Prostate gland (tissue), 2 donors: ENCODE measurements around the gene LAMB1. TPM values are rescaled to one million over a fixed set of nuclear protein-coding genes. Genes with fewer than 3 reads are reported as not detected.

Source experiments
- DNase-seq: peaks from one replicate; pipeline ENCODE4 v3.0.0-alpha.2; 2019; ENCODE audit warnings: low spot score
- H3K27ac ChIP-seq, 2 donors: fragments of 200-600 bp; sonication (generic); 2 replicates each; pipeline ENCODE4 v1.5.1; 2017 to 2019
- H3K27me3 ChIP-seq: fragments of 200-600 bp; sonication (generic); replicated peaks from 2 replicates; pipeline ENCODE4 v1.5.1; 2019; ENCODE audit not compliant: insufficient read depth
- H3K36me3 ChIP-seq, 2 donors: fragments of 200-600 bp; sonication (generic); 1 replicate in 1 of 2; 2 replicates in 1 of 2; pipeline versions ENCODE4 v1.5.1 to v1.8.1; 2017 to 2019
- H3K4me1 ChIP-seq: fragments of 200-600 bp; sonication (generic); replicated peaks from 2 replicates; pipeline ENCODE4 v1.5.1; 2019
- H3K4me3 ChIP-seq, 2 donors: fragments of 200-600 bp; sonication (generic); 2 replicates each; pipeline ENCODE4 v1.5.1; 2017 to 2019
- H3K9me3 ChIP-seq: fragments of 200-600 bp; sonication (generic); 2 replicates; pipeline ENCODE4 v1.5.1; 2017
- CTCF ChIP-seq, 4 experiments: fragments of 200-600 bp in 2 of 4; fragments of 450-650 bp in 2 of 4; sonication (generic) in 2 of 4; IDR thresholded peaks; 1 replicate in 3 of 4; 2 replicates in 1 of 4; pipeline ENCODE4 v1.5.1; 2016 to 2019; ENCODE audit warnings: antibody characterized with exemption in 4 of 4, mild to moderate bottlenecking in 2 of 4, moderate library complexity in 2 of 4
- POLR2A ChIP-seq: fragments of 450-650 bp; IDR thresholded peaks from one replicate; pipeline ENCODE4 v1.6.1; 2016; ENCODE audit warnings: antibody characterized with exemption, mild to moderate bottlenecking
- POLR2AphosphoS5 ChIP-seq: sonication (generic); formaldehyde crosslinking; IDR thresholded peaks from one replicate; pipeline ENCODE4 v1.6.1; 2017; ENCODE audit warnings: antibody characterized with exemption
- WGBS: methylation state at CpG from one replicate; pipeline ENCODE4 v1.1.5; 2018; 5-methylcytosine and 5-hydroxymethylcytosine counted together
- intact Hi-C: fragments of 100-400 bp; cut with DNase I; formaldehyde crosslinking; loops from one replicate; pipeline ENCODE4 v1.14.2; 2022
- small RNA-seq, 2 donors: library from RNA; depleted of rRNA; stranded (forward); fragments of <200 nt; gene quantifications; one replicate each; pipeline ENCODE3, GENCODE V24; 2016
- total RNA-seq, 2 donors: library from RNA; depleted of rRNA; stranded (reverse); fragments of >200 nt; gene quantifications; one replicate each; pipeline ENCODE4 v1.1.0, GENCODE V29; 2016

The LAMB1 gene
- total RNA-seq, 2 donors from 2014 or later = 15.5 to 64.1 TPM

GRCh38 chr7:107876916-107877315, 126.0 kb downstream of the LAMB1 start:
- no peaks in the 10 kb centered on the region for H3K9me3 ChIP-seq
- no peak for DNase-seq
- H3K4me3 ChIP-seq = no peak overlapping the region
- no peaks in the 10 kb centered on the region for H3K27me3 ChIP-seq
- TF ChIP-seq CTCF (IDR thresholded peaks at IDR 0.05) (no peak), POLR2A (no peak), POLR2AphosphoS5 (no peak)
- no peaks in the 10 kb centered on the region for H3K36me3 ChIP-seq
- no peaks in the 10 kb centered on the region for H3K4me1 ChIP-seq
- no peak overlapping the region for H3K27ac ChIP-seq
- WGBS = 59% methylated on average over 2 of the region's 2 CpGs
- intact Hi-C loops = loop anchor here (5.0 to 10.0 kb wide), 3 partner anchors 102 to 312 kb away; partner anchors contain the start of genes COG5 and DUS4L

- peak; percentile 68 for DNase-seq
- no peaks in the 10 kb centered on the region for H3K27me3 ChIP-seq
- H3K4me1 ChIP-seq = no peaks in the 10 kb centered on the region
- no peaks in the 10 kb centered on the region for H3K36me3 ChIP-seq
- intact Hi-C loops = loop anchor here (1.0 to 10.0 kb wide), 4 partner anchors 100 to 310 kb away; partner anchors contain the start of genes COG5 and DUS4L
- H3K4me3 ChIP-seq = no peak overlapping the region
- no peaks in the 10 kb centered on the region for H3K9me3 ChIP-seq
- no peak for TF ChIP-seq POLR2A
- TF ChIP-seq CTCF (IDR thresholded peaks at IDR 0.05) = peak; percentile 32 to 83 (median 77)
- peak; percentile 87 for TF ChIP-seq POLR2AphosphoS5
- 25% methylated on average over 6 of the region's 6 CpGs for WGBS
- H3K27ac ChIP-seq = peak overlapping the region; percentile 30 to 63
Measured at GRCh38 chr7:107874605-107875446, 128.1 kb downstream of the LAMB1 start.

- intact Hi-C loops = loop anchor here (10.0 kb wide), 2 partner anchors 99 to 309 kb away; partner anchors contain the start of genes COG5 and DUS4L
- Histone ChIP-seq H3K27ac (peak overlapping the region; percentile 30 to 63), H3K4me1 (no peaks in the 10 kb centered on the region), H3K9me3 (no peaks in the 10 kb centered on the region), H3K27me3 (no peaks in the 10 kb centered on the region), H3K4me3 (no peak overlapping the region), H3K36me3 (no peaks in the 10 kb centered on the region)
- TF ChIP-seq POLR2AphosphoS5 (no peak), CTCF (IDR thresholded peaks at IDR 0.05) (no peak), POLR2A (no peak)
- no peak for DNase-seq
- 84% methylated on average over 2 of the region's 2 CpGs for WGBS
Measured at GRCh38 chr7:107874111-107874510, 128.8 kb downstream of the LAMB1 start.

Small RNAs within 50 kb of the gene (small RNA-seq; reads per million reads assigned to genes)
- gene RF00012 = 0 reads per million in 2 donors

Other genes starting within 250 kb of the LAMB1 start
- gene SLC26A3, start 199.9 kb downstream of the LAMB1 start, total RNA-seq = 1 to 10 TPM in 1 of 2 donors, under 1 TPM in 1; 0.91 to 3.3 TPM
- 10 to 100 TPM; 77.4 to 84.1 TPM for gene DLD, start 112.0 kb downstream of the LAMB1 start, total RNA-seq
- under 1 TPM in 1 of 2 donors, not detected in 1; 0.85 TPM for gene LAMB4, start 127.2 kb upstream of the LAMB1 start, total RNA-seq